Neural progenitor cell (in vitro differentiated cells): ENCODE results near the gene NTRK3.

Experiments used
- CTCF ChIP-seq: fragments of 200-600 bp; sonication (generic); IDR thresholded peaks from 2 replicates; pipeline ENCODE4 v1.5.1; 2017; ENCODE audit warnings: antibody characterized with exemption, mild to moderate bottlenecking
- EZH2 ChIP-seq: fragments of 200-600 bp; sonication (generic); IDR thresholded peaks from 2 replicates; pipeline ENCODE4 v1.6.1; 2017; ENCODE audit warnings: antibody characterized with exemption, mild to moderate bottlenecking, moderate library complexity

DNA sequence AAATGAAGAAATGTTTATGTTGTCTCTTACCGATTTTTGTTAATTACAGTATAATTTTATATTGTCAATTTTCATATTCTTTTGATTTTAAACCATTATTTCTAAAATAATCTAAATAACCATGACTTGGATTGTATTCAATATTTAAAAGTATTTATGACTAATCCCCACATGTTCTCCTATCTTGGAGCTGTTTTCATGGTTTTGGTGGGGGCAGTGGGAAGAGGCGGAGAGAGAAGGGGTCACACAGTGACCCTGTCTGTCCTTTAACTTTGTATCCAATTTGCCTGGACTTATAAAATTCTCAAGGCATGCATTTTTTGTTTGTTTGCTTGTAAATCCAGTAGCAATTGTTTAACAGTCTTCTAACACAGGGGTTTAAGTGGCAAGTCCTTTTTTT, 407.4 kb downstream of the NTRK3 start:
- TF ChIP-seq EZH2 = no peak
- no peak for TF ChIP-seq CTCF
